ENCODE data around the gene SFXN5. TPM values are rescaled to one million over a fixed set of nuclear protein-coding genes. Genes with fewer than 3 reads are reported as not detected.
A peak's percentile ranks its signal among the peaks of the same experiment; 100 is the strongest.

Gene SFXN5
- polyA plus RNA-seq, 1 donor from 2014 or later: 5.8 TPM

DNA sequence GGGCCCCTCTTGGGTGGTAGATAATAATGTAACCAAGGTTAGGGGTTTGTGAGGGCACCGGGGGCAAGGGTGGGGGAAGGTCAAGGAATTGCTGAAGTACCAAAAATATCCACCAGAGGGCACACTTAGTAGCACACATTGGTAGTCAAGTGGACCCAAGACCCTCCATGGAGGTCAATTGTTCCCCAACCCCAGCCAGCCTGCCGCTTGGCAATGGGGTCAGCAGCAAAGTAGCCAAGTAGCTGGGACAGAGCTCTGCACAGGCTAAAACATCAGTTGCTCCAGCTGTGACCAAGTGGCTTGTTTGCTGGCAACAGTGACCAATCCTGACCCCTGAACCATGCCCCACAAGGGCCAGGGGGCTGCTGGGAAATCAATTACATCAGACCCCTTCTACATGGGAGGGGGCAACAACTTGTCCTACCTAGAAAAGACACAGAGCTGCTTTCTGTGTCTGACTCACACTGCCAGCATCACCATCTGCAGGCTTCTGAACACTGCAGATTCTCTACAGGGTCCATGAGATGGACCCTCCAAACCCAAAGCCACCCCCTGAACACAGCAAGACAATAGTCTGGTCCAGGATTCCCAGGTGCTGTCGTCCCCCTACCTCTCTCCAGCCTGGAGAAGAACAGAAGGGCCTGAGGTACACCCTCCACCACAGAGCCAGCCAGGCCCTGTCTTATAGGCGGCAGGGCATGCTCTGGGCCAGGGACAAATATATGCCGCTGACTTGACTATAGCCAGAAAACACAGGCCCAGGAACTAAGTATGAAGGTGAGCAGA, 78.2 kb downstream of the SFXN5 start:
- H3K4me2 ChIP-seq (ENCODE audit: low read length): no peak overlapping the region
- H3K27me3 ChIP-seq (ENCODE audit: insufficient read depth, low read depth, low read length): no peaks in the 10 kb centered on the region
- H3F3A ChIP-seq (ENCODE audit: insufficient read depth, low read length, poor library complexity, severe bottlenecking): no peaks in the 10 kb centered on the region
- no peaks in the 10 kb centered on the region for H4K20me1 ChIP-seq (ENCODE audit: insufficient read depth)
- no peak overlapping the region for H2AFZ ChIP-seq (ENCODE audit: low read depth, low read length)
- H3K27ac ChIP-seq (ENCODE audit: low read length): no peak overlapping the region
- TF ChIP-seq RAD21 (conservative IDR thresholded peaks at IDR 0.05) (peak; percentile 47), SMC3 (conservative IDR thresholded peaks at IDR 0.05; ENCODE audit: poor library complexity) (peak; percentile 73), EP300 (conservative IDR thresholded peaks at IDR 0.05; ENCODE audit: poor library complexity, severe bottlenecking) (no peak)
- TF ChIP-seq, protein P1, sequence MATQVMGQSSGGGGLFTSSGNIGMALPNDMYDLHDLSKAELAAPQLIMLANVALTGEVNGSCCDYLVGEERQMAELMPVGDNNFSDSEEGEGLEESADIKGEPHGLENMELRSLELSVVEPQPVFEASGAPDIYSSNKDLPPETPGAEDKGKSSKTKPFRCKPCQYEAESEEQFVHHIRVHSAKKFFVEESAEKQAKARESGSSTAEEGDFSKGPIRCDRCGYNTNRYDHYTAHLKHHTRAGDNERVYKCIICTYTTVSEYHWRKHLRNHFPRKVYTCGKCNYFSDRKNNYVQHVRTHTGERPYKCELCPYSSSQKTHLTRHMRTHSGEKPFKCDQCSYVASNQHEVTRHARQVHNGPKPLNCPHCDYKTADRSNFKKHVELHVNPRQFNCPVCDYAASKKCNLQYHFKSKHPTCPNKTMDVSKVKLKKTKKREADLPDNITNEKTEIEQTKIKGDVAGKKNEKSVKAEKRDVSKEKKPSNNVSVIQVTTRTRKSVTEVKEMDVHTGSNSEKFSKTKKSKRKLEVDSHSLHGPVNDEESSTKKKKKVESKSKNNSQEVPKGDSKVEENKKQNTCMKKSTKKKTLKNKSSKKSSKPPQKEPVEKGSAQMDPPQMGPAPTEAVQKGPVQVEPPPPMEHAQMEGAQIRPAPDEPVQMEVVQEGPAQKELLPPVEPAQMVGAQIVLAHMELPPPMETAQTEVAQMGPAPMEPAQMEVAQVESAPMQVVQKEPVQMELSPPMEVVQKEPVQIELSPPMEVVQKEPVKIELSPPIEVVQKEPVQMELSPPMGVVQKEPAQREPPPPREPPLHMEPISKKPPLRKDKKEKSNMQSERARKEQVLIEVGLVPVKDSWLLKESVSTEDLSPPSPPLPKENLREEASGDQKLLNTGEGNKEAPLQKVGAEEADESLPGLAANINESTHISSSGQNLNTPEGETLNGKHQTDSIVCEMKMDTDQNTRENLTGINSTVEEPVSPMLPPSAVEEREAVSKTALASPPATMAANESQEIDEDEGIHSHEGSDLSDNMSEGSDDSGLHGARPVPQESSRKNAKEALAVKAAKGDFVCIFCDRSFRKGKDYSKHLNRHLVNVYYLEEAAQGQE (IDR thresholded peaks at IDR 0.05; ENCODE audit: borderline replicate concordance): no peak
- TF ChIP-seq, protein P2, sequence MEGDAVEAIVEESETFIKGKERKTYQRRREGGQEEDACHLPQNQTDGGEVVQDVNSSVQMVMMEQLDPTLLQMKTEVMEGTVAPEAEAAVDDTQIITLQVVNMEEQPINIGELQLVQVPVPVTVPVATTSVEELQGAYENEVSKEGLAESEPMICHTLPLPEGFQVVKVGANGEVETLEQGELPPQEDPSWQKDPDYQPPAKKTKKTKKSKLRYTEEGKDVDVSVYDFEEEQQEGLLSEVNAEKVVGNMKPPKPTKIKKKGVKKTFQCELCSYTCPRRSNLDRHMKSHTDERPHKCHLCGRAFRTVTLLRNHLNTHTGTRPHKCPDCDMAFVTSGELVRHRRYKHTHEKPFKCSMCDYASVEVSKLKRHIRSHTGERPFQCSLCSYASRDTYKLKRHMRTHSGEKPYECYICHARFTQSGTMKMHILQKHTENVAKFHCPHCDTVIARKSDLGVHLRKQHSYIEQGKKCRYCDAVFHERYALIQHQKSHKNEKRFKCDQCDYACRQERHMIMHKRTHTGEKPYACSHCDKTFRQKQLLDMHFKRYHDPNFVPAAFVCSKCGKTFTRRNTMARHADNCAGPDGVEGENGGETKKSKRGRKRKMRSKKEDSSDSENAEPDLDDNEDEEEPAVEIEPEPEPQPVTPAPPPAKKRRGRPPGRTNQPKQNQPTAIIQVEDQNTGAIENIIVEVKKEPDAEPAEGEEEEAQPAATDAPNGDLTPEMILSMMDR (IDR thresholded peaks at IDR 0.05; ENCODE audit: poor library complexity, severe bottlenecking): peak; percentile 64
- no peak overlapping the region for H3K9ac ChIP-seq (ENCODE audit: low read length)
- H3K79me2 ChIP-seq (replicated peaks; ENCODE audit: insufficient read depth, low read length): no peaks in the 10 kb centered on the region
- no peaks in the 10 kb centered on the region for H3K9me2 ChIP-seq (ENCODE audit: insufficient read depth, low read length)
- H3K9me3 ChIP-seq (ENCODE audit: low read length): no peaks in the 10 kb centered on the region
- no peak overlapping the region for H3K4me3 ChIP-seq (ENCODE audit: low read length)
- H3K36me3 ChIP-seq (ENCODE audit: insufficient read depth, low read length): no peaks in the 10 kb centered on the region

DNA sequence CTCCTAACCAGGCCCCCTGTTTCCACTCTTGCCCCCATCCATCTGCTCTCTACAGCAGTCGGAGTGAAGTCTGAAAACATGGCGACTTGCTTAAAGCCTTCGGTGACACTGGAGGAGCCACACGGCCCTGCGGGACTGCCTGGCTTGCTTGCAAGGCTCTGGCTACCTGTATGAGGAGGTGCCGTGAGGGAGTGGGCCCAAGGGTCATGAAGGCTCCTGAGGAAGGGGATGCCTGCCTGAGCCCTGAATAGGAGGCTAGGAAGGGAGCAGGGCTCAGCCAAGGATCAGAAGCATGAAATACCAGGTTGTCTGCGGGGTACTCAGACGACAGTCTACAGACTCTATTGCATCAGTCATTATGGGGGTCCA, 78.8 kb downstream of the SFXN5 start:
- Histone ChIP-seq H2AFZ (ENCODE audit: low read depth, low read length) (no peak overlapping the region), H3K79me2 (replicated peaks; ENCODE audit: insufficient read depth, low read length) (no peaks in the 10 kb centered on the region), H3K9me3 (ENCODE audit: low read length) (no peaks in the 10 kb centered on the region), H3K4me2 (ENCODE audit: low read length) (no peak overlapping the region), H3K9me2 (ENCODE audit: insufficient read depth, low read length) (no peaks in the 10 kb centered on the region), H3K27ac (ENCODE audit: low read length) (no peak overlapping the region), H3K9ac (ENCODE audit: low read length) (no peak overlapping the region), H3K4me3 (ENCODE audit: low read length) (no peak overlapping the region), H3K36me3 (ENCODE audit: insufficient read depth, low read length) (no peaks in the 10 kb centered on the region), H3K27me3 (ENCODE audit: insufficient read depth, low read depth, low read length) (no peaks in the 10 kb centered on the region), H3F3A (ENCODE audit: insufficient read depth, low read length, poor library complexity, severe bottlenecking) (no peaks in the 10 kb centered on the region), H4K20me1 (ENCODE audit: insufficient read depth) (no peaks in the 10 kb centered on the region)
- TF ChIP-seq, protein P1 (IDR thresholded peaks at IDR 0.05; ENCODE audit: borderline replicate concordance): no peak

Data from neural cell (in vitro differentiated cells).